T-helper 2 cell treated with Interferon-gamma antibody and Interleukin-4, amounts not matched to agents 100 ng/mL and 5 ng/mL, for 36 hours (primary cell): Measurements from ENCODE around the gene INSRR. TPM values are rescaled to one million over a fixed set of nuclear protein-coding genes. Genes with fewer than 3 reads are reported as not detected.

Source experiments
- total RNA-seq: library from RNA; stranded (reverse); gene quantifications from 2 replicates; pipeline ENCODE4 v1.2.3, GENCODE V29; 2022

Gene INSRR
- total RNA-seq, 1 donor from 2014 or later: 0.14 TPM

Other genes with a start within 250 kb of the INSRR start
- 0.11 TPM in 1 of 2 replicates, not detected in the other for gene HAPLN2, start 239.7 kb downstream of the INSRR start, total RNA-seq
- not detected in 2 replicates for gene BCAN, start 217.0 kb downstream of the INSRR start, total RNA-seq
- not detected in 2 replicates for gene NES, start 181.7 kb downstream of the INSRR start, total RNA-seq
- gene CRABP2, start 153.5 kb downstream of the INSRR start, total RNA-seq: 1.6 and 2.1 TPM in 2 replicates
- 29.8 and 34.7 TPM in 2 replicates for gene METTL25B, start 130.6 kb downstream of the INSRR start, total RNA-seq
- 57.9 and 59.3 TPM in 2 replicates for gene ISG20L2, start 130.4 kb downstream of the INSRR start, total RNA-seq
- 71.9 and 75.7 TPM in 2 replicates for gene MRPL24, start 118.0 kb downstream of the INSRR start, total RNA-seq
- gene HDGF, start 107.4 kb downstream of the INSRR start, total RNA-seq: 253 and 257 TPM in 2 replicates
- 83.3 and 85.5 TPM in 2 replicates for gene PRCC, start 91.6 kb downstream of the INSRR start, total RNA-seq
- gene SH2D2A, start 42.3 kb downstream of the INSRR start, total RNA-seq: 94.7 and 96.1 TPM in 2 replicates
- 12.7 and 13.4 TPM in 2 replicates for gene NTRK1, start 1.7 kb upstream of the INSRR start, total RNA-seq
- 0.09 TPM in 2 replicates for gene PEAR1, start 34.6 kb upstream of the INSRR start, total RNA-seq
- not detected in 2 replicates for gene LRRC71, start 61.5 kb upstream of the INSRR start, total RNA-seq
- 18.0 and 18.3 TPM in 2 replicates for gene ARHGEF11, start 186.6 kb upstream of the INSRR start, total RNA-seq
- not detected in 2 replicates for gene ETV3L, start 240.7 kb upstream of the INSRR start, total RNA-seq